Ishikawa (cell line): ENCODE measurements around the gene ADRA2A.

Experiments used
- NFIC ChIP-seq: IDR thresholded peaks from 2 replicates; pipeline ENCODE4 v1.6.1; 2012
- RAD21 ChIP-seq: IDR thresholded peaks from 2 replicates; pipeline ENCODE4 v1.6.1; 2012; ENCODE audit warnings: low read depth

GRCh38 chr10:111091833-111092232 is 15.0 kb downstream of the ADRA2A start:
- TF ChIP-seq NFIC, result no peak
- no peak for TF ChIP-seq RAD21
